SU-DHL-6 (cell line): ENCODE data around the gene NR2F2.

Experiments
- CTCF ChIP-seq: fragments of 200-600 bp; sonication (generic); IDR thresholded peaks from one replicate; pipeline ENCODE4 v1.5.1; 2017; ENCODE audit warnings: antibody characterized with exemption, mild to moderate bottlenecking, low read length, moderate library complexity; ENCODE audit not compliant: insufficient read depth, poor library complexity, severe bottlenecking
- EZH2phosphoT487 ChIP-seq: fragments of 200-600 bp; sonication (generic), shearing (Covaris generic); conservative IDR thresholded peaks from 2 replicates; pipeline ENCODE4 v1.6.1; 2018; ENCODE audit warnings: mild to moderate bottlenecking, antibody characterized with exemption, low read length, moderate library complexity, mixed read lengths

DNA sequence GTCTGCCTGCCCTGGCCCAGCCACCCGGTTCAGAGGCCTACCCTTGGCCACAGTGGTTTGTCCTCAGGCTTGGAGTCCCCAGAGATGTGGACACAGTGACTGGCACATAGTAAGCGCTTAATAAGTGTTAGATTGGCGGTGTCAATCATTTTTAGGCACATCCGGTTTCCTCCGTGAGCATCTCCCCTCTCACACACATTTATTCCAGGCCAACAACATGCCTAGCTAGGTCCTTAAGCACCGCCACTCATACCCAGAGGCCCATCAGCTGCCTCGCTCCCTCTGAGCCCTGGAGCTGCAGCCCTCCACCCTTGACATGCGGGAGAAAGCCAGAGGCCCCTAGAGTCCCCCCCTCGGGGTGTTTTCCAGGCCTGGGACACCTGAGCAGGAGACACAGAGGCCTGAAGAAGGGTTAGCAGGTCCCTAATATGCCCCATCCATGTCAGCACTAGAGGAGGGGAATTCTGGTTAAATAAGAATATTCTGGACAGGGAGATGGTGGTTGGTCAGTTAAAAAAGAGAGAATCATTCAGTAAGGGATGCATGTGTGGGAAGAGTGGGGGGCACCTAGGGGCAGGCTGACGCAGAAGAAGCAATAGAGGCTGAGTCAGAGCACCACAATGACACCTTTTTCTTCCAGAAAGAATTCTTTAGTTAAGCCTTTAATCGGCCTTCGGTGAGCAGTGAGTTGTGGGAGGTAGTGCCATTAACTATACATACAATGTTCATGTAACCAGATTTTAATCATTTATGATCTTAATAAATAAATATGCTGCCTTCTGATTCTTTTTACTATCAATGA is 22.3 kb downstream of the NR2F2 start:
- TF ChIP-seq CTCF (no peak), EZH2phosphoT487 (no peak)
